GM12892 (cell line): Measurements from ENCODE around the gene LRRC38.

Source experiments
- DNase-seq: peaks from one replicate; pipeline ENCODE4 v3.0.0; 2011; ENCODE audit not compliant: insufficient read length
- FAIRE-seq: peaks from 2 replicates; lab custom pipeline; 2011; peaks lifted over from hg19 to GRCh38; lab: Jason Lieb, UNC
- POLR2A ChIP-seq: IDR thresholded peaks from 2 replicates; pipeline ENCODE4 v1.6.1; 2011; ENCODE audit warnings: low read depth, low read length, control low read depth
- POLR2AphosphoS5 ChIP-seq: IDR thresholded peaks from 2 replicates; pipeline ENCODE4 v1.6.1; 2011; ENCODE audit warnings: low read depth, low read length, control low read depth
- TAF1 ChIP-seq: IDR thresholded peaks from 2 replicates; pipeline ENCODE4 v1.6.1; 2011; ENCODE audit warnings: low read depth, mild to moderate bottlenecking, control low read depth, low read length, borderline replicate concordance

The LRRC38 gene

GRCh38 chr1:13516606-13517005 is 2.8 kb upstream of the LRRC38 start:
- FAIRE-seq (no peak), DNase-seq (no peak)
- TF ChIP-seq POLR2AphosphoS5 (no peak), POLR2A (no peak)

- DNase-seq = no peak
- TF ChIP-seq POLR2A (no peak), POLR2AphosphoS5 (no peak), TAF1 (no peak)
- no peak for FAIRE-seq
These were observed 1.0 kb upstream of the LRRC38 start for GRCh38 chr1:13514821-13515220.

DNA sequence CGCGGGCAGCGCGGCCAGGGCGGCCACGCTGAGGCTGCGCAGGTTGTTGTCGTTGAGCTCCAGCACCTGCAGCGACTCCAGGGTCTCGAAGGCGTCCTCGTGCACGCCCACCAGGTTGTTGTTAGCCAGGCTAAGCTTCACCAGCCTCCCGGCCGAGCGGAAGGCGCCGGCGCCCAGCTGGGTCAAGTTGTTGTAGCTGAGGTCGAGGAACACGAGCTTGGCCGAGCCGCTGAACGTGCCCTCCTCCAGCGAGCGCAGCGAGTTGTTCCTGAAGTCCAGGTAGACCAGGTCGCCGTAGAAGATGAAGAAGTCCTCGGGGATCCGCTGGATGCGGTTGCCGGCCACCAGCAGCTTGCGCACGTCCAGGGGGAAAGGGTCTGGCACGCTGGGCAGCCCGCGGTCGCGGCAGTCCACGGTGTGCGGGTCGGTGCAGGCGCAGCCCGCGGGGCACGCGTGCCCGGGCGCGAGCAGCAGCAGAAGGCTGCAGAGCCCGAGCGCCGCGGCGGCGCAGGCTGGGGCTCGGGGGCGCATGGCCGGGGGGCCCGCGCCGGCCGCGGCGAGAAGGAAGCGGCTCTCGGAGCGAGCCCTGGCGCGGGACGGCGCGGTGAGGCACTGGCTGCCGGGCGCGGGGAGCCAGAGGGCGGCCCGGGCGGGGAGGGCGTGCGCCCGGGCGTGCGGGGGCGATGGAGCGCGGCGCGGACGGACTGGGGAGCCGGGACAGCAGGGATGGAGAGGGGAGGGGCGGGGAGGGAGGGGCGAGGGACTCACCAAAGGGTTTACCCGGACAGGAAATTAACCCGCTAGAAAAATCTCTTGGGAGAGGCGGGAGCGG is 524 bp downstream of the LRRC38 start:
- FAIRE-seq (no peak), DNase-seq (no peak)
- TF ChIP-seq POLR2A (no peak), POLR2AphosphoS5 (no peak), TAF1 (no peak)

DNA sequence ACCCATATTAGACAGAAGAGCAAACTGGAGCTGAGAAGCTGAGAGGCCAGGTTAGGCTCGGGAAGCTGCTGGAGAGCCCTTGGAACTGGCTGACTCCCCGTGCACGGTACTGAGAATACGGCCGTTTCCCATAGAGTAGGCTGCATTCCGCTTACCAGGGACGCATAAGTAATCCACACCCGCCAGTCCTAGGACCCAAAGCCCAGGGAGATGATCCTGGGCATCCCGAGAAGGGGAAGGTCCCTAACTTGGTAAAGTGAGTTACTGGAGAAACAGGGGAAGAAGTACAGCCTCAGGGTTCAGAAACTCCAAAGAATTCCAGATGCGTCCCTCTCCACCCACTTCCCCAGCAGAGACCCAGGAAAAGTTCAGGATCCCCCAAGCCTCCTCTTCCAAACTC is 1.3 kb downstream of the LRRC38 start:
- DNase-seq (no peak), FAIRE-seq (no peak)
- TF ChIP-seq TAF1 (no peak), POLR2A (no peak), POLR2AphosphoS5 (no peak)

- DNase-seq (no peak), FAIRE-seq (no peak)
- TF ChIP-seq TAF1 (no peak), POLR2A (no peak)
These were observed 3.3 kb downstream of the LRRC38 start for GRCh38 chr1:13510499-13510898.

DNA sequence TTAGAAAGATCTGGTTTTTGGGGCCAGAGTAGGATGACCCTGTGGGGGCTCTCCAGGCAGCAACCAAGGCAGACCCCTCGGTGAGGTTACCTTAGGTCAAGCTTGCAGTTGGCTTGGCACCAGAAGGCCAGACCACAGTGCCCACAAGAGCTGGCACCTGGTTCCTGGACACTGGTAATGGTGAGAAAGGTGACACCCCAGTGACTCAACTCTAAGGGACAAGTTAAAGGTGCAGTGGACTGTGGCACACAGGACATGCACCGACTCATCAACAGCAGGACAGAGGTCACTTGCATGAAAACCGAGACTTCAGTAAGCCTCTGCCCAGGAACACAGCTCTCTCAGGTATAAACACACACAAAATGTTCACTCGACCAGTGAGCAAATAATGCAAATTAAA is 6.7 kb downstream of the LRRC38 start:
- no peak for FAIRE-seq
- no peak for DNase-seq
- TF ChIP-seq POLR2AphosphoS5 (no peak), POLR2A (no peak)

- no peak for DNase-seq
- no peak for FAIRE-seq
- TF ChIP-seq POLR2A (no peak), POLR2AphosphoS5 (no peak), TAF1 (no peak)
These were observed 8.8 kb downstream of the LRRC38 start for GRCh38 chr1:13505020-13505419.

DNA sequence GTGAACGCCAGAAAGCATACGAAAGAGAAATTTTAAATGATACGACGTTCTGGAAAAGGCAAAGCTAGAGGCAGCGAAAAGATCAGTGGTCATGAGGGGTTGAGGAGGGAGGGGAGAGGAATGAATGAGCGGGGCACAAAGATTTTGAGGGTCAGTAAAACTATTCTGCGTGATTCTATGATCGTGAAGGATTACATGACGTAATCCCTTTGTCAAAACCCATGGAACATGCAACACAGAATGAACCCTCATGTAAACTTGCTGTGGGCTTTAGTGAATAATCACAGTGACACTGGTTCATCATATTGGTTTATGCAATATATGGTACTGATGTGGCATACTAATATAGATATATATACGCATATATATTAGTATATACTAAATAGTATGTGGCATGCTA is 13.0 kb downstream of the LRRC38 start:
- TF ChIP-seq POLR2A = no peak
- TF ChIP-seq POLR2AphosphoS5 = no peak
- TF ChIP-seq TAF1 = no peak
- DNase-seq = no peak
- FAIRE-seq = no peak

GRCh38 chr1:13499422-13499821 is 14.4 kb downstream of the LRRC38 start:
- DNase-seq = no peak
- TF ChIP-seq TAF1 (no peak), POLR2A (no peak), POLR2AphosphoS5 (no peak)
- FAIRE-seq = no peak

DNA sequence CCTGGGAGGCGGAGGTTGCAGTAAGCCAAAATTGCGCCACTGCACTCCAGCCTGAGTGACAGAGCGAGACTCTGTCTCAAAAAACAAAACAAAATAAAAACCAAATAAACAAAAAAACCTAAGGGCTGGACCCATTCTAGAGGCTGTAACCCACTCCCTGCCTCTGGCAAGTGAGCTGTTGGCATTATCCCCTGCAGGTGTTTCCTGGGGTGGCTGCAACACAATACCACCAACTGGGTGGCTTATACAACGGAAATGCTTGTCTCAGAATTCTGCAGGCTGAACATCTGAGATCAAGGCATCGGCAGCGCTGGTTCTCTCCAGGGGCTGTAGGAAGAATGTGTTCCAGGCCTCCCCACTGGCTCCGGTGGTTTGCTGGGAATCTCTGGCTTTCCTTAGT is 15.2 kb downstream of the LRRC38 start:
- FAIRE-seq (no peak), DNase-seq (no peak)
- no peak for TF ChIP-seq POLR2A
- TF ChIP-seq POLR2AphosphoS5 = no peak
- no peak for TF ChIP-seq TAF1

- no peak for TF ChIP-seq TAF1
- FAIRE-seq = no peak
These were observed 18.6 kb downstream of the LRRC38 start for GRCh38 chr1:13495186-13495585.

DNA sequence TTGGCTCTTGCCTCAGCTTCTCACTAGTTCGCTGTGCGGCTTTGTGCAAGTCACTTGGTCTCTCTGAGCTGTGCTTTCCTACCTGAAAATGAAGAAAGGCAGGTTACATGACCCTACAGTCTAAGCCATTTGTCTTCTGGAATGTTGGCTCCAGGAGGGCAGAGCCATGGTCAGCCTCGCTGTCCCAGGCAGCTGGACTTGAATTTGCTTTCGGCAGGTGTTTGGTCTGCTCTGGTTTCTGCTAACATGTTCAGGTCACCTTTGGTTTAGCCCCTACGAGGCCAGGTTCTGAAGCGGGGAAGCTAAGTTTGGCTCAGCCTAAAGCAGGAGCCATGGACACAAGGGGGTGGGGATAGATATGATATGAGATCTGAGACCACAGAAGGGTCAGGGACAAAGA is 19.1 kb downstream of the LRRC38 start:
- DNase-seq = no peak
- TF ChIP-seq TAF1 = no peak
- no peak for TF ChIP-seq POLR2AphosphoS5
- TF ChIP-seq POLR2A = no peak
- no peak for FAIRE-seq

More at GRCh38 chr1:13495186-13495585, 18.6 kb downstream of the LRRC38 start:
- no peak for DNase-seq

GRCh38 chr1:13494025-13494424 is 19.8 kb downstream of the LRRC38 start:
- TF ChIP-seq TAF1 (no peak), POLR2AphosphoS5 (no peak), POLR2A (no peak)
- FAIRE-seq (no peak), DNase-seq (peak; percentile 32)
